CD14-positive monocyte (primary cell): ENCODE measurements around the gene ACAD10. TPM values are rescaled to one million over a fixed set of nuclear protein-coding genes. Genes with fewer than 3 reads are reported as not detected.

Source experiments
- DNase-seq, 3 donors: peaks; one replicate each; pipeline ENCODE4 v3.0.0-alpha.2; 2011 to 2022
- H2AFZ ChIP-seq: 2 replicates; pipeline ENCODE4 v1.6.0; 2012; ENCODE audit warnings: mild to moderate bottlenecking, low read depth, low read length, inconsistent platforms; ENCODE audit not compliant: insufficient read depth, poor library complexity, severe bottlenecking
- H3K27ac ChIP-seq, 2 donors: 1 replicate in 1 of 2; 2 replicates in 1 of 2; pipeline ENCODE4 v1.5.1; 2012 to 2013; ENCODE audit warnings: low read length in 2 of 2, control low read depth in 1 of 2, inconsistent platforms in 1 of 2, low read depth in 1 of 2, mild to moderate bottlenecking in 1 of 2
- H3K27me3 ChIP-seq, 2 donors: one replicate each; pipeline versions ENCODE4 v1.6.0 to v1.6.1; 2011 to 2013; ENCODE audit warnings: low read length in 2 of 2; ENCODE audit not compliant: control insufficient read depth in 2 of 2, insufficient read depth in 2 of 2
- H3K36me3 ChIP-seq, 2 donors: replicated peaks in 1 of 2; 1 replicate in 1 of 2; 2 replicates in 1 of 2; pipeline versions ENCODE4 v1.5.1 to v1.6.1; 2012 to 2013; ENCODE audit warnings: low read length in 2 of 2, control low read depth in 1 of 2, inconsistent platforms in 1 of 2, mild to moderate bottlenecking in 1 of 2; ENCODE audit not compliant: insufficient read depth in 2 of 2, control insufficient read depth in 1 of 2
- H3K4me1 ChIP-seq, 2 donors: 1 replicate in 1 of 2; 2 replicates in 1 of 2; pipeline versions ENCODE4 v1.5.1 to v1.6.1; 2012 to 2013; ENCODE audit warnings: low read length in 2 of 2, control low read depth in 1 of 2, inconsistent platforms in 1 of 2, mild to moderate bottlenecking in 1 of 2, moderate library complexity in 1 of 2; ENCODE audit not compliant: insufficient read depth in 2 of 2, control insufficient read depth in 1 of 2
- H3K4me2 ChIP-seq: replicated peaks from 2 replicates; pipeline ENCODE3; 2012; ENCODE audit warnings: low read length, moderate library complexity, mild to moderate bottlenecking; ENCODE audit not compliant: poor library complexity, severe bottlenecking; ENCODE audit errors: extremely low read depth
- H3K4me3 ChIP-seq, 3 experiments: fragments of 200-600 bp in 1 of 3; sonication (generic) in 1 of 3; replicated peaks in 1 of 3; 1 replicate in 2 of 3; 2 replicates in 1 of 3; pipeline ENCODE4 v1.5.1; 2011 to 2013; ENCODE audit warnings: low read length in 3 of 3, mild to moderate bottlenecking in 3 of 3, control low read depth in 2 of 3, low read depth in 2 of 3, inconsistent platforms in 1 of 3, moderate library complexity in 1 of 3
- H3K79me2 ChIP-seq: 2 replicates; pipeline ENCODE4 v1.6.0; 2012; ENCODE audit warnings: mild to moderate bottlenecking, control low read depth, inconsistent platforms, low read length, moderate library complexity; ENCODE audit not compliant: insufficient read depth
- H3K9ac ChIP-seq: 2 replicates; pipeline ENCODE4 v1.6.0; 2017; ENCODE audit warnings: low read length, mild to moderate bottlenecking; ENCODE audit not compliant: insufficient read depth, poor library complexity, severe bottlenecking
- H3K9me3 ChIP-seq, 2 donors: replicated peaks in 1 of 2; 1 replicate in 1 of 2; 2 replicates in 1 of 2; pipeline versions ENCODE4 v1.5.1 to v1.6.1; 2012 to 2013; ENCODE audit warnings: low read length in 2 of 2, control low read depth in 1 of 2; ENCODE audit not compliant: control insufficient read depth in 1 of 2, insufficient read depth in 1 of 2
- H4K20me1 ChIP-seq: 2 replicates; pipeline ENCODE4 v1.6.0; 2012; ENCODE audit warnings: mild to moderate bottlenecking, low read length, control low read depth, moderate library complexity; ENCODE audit not compliant: insufficient read depth
- H3K27ac Mint-ChIP-seq, 7 donors: one replicate each; pipeline ENCODE4 v1.8.0; 2020; ENCODE audit warnings: mild to moderate bottlenecking in 7 of 7, mixed read lengths in 7 of 7, moderate library complexity in 6 of 7, inconsistent platforms in 2 of 7
- H3K27me3 Mint-ChIP-seq, 3 donors: one replicate each; pipeline ENCODE4 v1.8.0; 2021 to 2022; ENCODE audit warnings: low read depth in 3 of 3, mild to moderate bottlenecking in 3 of 3, mixed read lengths in 3 of 3, moderate library complexity in 3 of 3, inconsistent platforms in 1 of 3
- H3K36me3 Mint-ChIP-seq, 2 donors: one replicate each; pipeline ENCODE4 v1.8.0; 2020; ENCODE audit warnings: mixed read lengths in 2 of 2, inconsistent platforms in 1 of 2, mild to moderate bottlenecking in 1 of 2
- H3K4me1 Mint-ChIP-seq: one replicate; pipeline ENCODE4 v1.8.0; 2020; ENCODE audit warnings: mild to moderate bottlenecking, mixed read lengths
- H3K4me3 Mint-ChIP-seq, 2 donors: one replicate each; pipeline ENCODE4 v1.8.0; 2020; ENCODE audit warnings: mild to moderate bottlenecking in 2 of 2, mixed read lengths in 2 of 2, moderate library complexity in 1 of 2
- H3K9me3 Mint-ChIP-seq, 7 donors: one replicate each; pipeline ENCODE4 v1.8.0; 2020 to 2022; ENCODE audit warnings: mixed read lengths in 7 of 7, mild to moderate bottlenecking in 6 of 7, moderate library complexity in 6 of 7, inconsistent platforms in 2 of 7
- WGBS: methylation state at CpG from one replicate; pipeline ENCODE4 v1.1.5; 2013; ENCODE audit warnings: missing lambda C conversion rate; ENCODE audit not compliant: insufficient coverage; 5-methylcytosine and 5-hydroxymethylcytosine counted together
- intact Hi-C, 2 donors: fragments of 100-400 bp; cut with micrococcal nuclease; formaldehyde crosslinking; loops; one replicate each; pipeline versions ENCODE4 v1.15.0 to v1.15.1; 2023
- polyA plus RNA-seq, 3 donors: library from polyadenylated mRNA; depleted of rRNA in 1 of 3; unstranded in 2 of 3; stranded (reverse) in 1 of 3; fragments of 300-500 nt in 2 of 3; fragments of >200 nt in 1 of 3; fragmentation: Illumina TruSeq in 2 of 3; gene quantifications; 1 replicate in 2 of 3; 2 replicates in 1 of 3; pipeline ENCODE4 v1.2.3, GENCODE V29; 2012 to 2021
- TF ChIP-seq, protein P1 (sequence below): fragments of 200-600 bp; IDR thresholded peaks from one replicate; pipeline ENCODE4 v1.8.0; 2022; ENCODE audit warnings: antibody characterized with exemption, mild to moderate bottlenecking

The ACAD10 gene
- polyA plus RNA-seq, 3 donors = 9.4 to 34.3 (median 10.1) TPM

DNA sequence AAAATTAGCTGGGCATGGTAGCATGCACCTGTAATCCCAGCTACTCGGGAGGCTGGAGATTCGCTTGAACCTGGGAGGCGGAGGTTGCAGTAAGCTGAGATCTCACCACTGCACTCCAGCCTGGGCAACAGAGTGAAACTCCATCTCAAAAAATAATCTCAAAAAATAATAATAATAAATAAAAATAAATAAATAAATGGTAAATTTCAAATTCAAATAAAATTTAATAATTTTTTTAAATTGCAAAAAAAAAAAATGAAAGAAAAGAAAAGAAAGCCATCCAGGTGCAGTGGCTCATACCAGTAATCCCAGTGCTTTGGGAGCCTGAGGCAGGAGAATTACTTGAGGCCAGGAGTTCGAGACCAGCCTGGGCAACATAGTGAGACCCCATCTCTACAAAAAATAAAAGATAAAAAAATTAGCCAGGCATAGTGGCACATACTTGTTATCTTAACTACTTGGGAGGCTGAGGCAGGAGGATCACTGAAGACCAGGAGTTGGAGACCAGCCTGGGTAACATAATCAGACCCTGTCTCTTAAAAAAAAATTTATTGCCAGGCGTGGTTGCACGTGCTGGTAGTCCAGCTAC lies 117.3 kb downstream of the ACAD10 start:
- intact Hi-C loops = no loop called here
- H3K4me3 ChIP-seq = no peak overlapping the region
- peak overlapping the region in 1 of 7 donors; percentile 40 for H3K27ac Mint-ChIP-seq
- peaks cover 12% of the 10 kb centered on the region for H4K20me1 ChIP-seq
- H2AFZ ChIP-seq = no peak overlapping the region
- peaks cover 76 to 91% of the 10 kb centered on the region in 2 donors for H3K36me3 ChIP-seq
- TF ChIP-seq, protein P1, sequence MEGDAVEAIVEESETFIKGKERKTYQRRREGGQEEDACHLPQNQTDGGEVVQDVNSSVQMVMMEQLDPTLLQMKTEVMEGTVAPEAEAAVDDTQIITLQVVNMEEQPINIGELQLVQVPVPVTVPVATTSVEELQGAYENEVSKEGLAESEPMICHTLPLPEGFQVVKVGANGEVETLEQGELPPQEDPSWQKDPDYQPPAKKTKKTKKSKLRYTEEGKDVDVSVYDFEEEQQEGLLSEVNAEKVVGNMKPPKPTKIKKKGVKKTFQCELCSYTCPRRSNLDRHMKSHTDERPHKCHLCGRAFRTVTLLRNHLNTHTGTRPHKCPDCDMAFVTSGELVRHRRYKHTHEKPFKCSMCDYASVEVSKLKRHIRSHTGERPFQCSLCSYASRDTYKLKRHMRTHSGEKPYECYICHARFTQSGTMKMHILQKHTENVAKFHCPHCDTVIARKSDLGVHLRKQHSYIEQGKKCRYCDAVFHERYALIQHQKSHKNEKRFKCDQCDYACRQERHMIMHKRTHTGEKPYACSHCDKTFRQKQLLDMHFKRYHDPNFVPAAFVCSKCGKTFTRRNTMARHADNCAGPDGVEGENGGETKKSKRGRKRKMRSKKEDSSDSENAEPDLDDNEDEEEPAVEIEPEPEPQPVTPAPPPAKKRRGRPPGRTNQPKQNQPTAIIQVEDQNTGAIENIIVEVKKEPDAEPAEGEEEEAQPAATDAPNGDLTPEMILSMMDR = no peak
- no peaks in the 10 kb centered on the region for H3K79me2 ChIP-seq
- no peak overlapping the region for H3K9ac ChIP-seq
- WGBS = 59% methylated on average over 3 of the region's 6 CpGs
- no peak for DNase-seq
- H3K27me3 Mint-ChIP-seq = no peaks in the 10 kb centered on the region
- no peak overlapping the region for H3K4me2 ChIP-seq
- H3K36me3 Mint-ChIP-seq = peaks cover 65 to 91% of the 10 kb centered on the region in 2 donors
- H3K27me3 ChIP-seq = no peaks in the 10 kb centered on the region
- H3K4me1 Mint-ChIP-seq = no peaks in the 10 kb centered on the region
- no peaks in the 10 kb centered on the region for H3K9me3 ChIP-seq
- no peak overlapping the region for H3K27ac ChIP-seq
- no peaks in the 10 kb centered on the region for H3K9me3 Mint-ChIP-seq
- no peaks in the 10 kb centered on the region for H3K4me1 ChIP-seq
- H3K4me3 Mint-ChIP-seq = no peak overlapping the region

DNA sequence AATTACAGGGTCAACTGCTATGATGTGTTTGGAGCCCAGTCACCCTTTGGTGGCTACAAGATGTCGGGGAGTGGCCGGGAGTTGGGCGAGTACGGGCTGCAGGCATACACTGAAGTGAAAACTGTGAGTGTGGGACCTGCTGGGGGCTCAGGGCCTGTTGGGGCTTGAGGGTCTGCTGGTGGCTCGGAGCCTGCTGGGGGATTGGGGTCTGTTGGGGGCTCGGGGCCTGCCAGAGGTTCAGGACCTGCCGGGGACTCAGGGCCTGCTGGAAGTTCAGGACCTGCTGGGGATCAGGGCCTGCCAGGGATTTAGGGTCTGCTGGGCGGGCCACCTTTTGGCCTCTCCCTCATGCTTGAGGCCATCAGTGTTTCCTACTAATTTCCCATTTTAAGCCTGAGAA lies 118.0 kb downstream of the ACAD10 start:
- Histone ChIP-seq H3K36me3 (peaks cover 80 to 91% of the 10 kb centered on the region in 2 donors), H3K9me3 (no peaks in the 10 kb centered on the region), H3K4me3 (no peak overlapping the region), H4K20me1 (peaks cover 12% of the 10 kb centered on the region), H3K27me3 (no peaks in the 10 kb centered on the region), H3K4me1 (no peaks in the 10 kb centered on the region), H3K4me2 (no peak overlapping the region), H3K9ac (no peak overlapping the region), H3K27ac (no peak overlapping the region), H3K79me2 (no peaks in the 10 kb centered on the region), H2AFZ (no peak overlapping the region)
- intact Hi-C loops = no loop called here
- 98% methylated on average over 7 of the region's 8 CpGs for WGBS
- Mint-ChIP-seq H3K4me1 (no peaks in the 10 kb centered on the region), H3K9me3 (no peaks in the 10 kb centered on the region), H3K36me3 (peaks cover 67 to 91% of the 10 kb centered on the region in 2 donors), H3K27me3 (no peaks in the 10 kb centered on the region), H3K4me3 (no peak overlapping the region), H3K27ac (no peak overlapping the region)
- TF ChIP-seq, protein P1 = no peak
- no peak for DNase-seq
